ENCODE results near the gene ARL3.

DNA sequence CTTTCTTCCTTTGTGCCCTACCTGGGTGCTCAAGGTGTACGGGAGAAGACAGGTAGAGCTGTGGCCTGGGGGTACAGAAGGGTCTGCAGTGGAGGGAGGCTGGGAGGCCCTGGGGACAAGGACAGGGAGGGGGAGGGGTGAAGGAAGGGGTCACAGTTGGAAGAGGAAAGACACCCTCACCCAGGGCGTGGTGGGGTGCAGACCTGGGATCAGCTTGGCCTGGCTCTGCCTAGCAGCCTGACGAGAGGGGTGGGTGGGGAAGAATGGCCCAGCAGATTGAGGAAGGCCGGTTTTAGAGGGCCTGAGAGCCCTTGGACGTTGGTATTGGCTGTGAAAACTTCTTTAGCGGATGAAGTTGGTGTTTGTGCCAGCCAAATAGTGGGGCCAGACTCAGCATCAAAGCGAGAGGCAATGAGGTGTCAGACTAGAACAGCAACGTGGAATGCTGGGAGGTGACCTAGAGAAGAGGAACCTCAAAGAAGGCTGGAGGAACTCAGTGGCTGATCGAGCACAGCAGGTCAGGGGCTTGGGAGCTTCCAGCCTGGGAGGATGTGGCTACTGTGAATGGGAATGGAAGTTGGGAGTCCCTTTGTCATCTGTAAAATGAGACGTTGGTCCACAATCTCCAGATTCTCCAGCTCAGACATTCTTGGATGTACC is 88.0 kb downstream of the ARL3 start:
- TF ChIP-seq, protein P1, sequence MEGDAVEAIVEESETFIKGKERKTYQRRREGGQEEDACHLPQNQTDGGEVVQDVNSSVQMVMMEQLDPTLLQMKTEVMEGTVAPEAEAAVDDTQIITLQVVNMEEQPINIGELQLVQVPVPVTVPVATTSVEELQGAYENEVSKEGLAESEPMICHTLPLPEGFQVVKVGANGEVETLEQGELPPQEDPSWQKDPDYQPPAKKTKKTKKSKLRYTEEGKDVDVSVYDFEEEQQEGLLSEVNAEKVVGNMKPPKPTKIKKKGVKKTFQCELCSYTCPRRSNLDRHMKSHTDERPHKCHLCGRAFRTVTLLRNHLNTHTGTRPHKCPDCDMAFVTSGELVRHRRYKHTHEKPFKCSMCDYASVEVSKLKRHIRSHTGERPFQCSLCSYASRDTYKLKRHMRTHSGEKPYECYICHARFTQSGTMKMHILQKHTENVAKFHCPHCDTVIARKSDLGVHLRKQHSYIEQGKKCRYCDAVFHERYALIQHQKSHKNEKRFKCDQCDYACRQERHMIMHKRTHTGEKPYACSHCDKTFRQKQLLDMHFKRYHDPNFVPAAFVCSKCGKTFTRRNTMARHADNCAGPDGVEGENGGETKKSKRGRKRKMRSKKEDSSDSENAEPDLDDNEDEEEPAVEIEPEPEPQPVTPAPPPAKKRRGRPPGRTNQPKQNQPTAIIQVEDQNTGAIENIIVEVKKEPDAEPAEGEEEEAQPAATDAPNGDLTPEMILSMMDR (IDR thresholded peaks at IDR 0.05) = no peak
- TF ChIP-seq ZFX (IDR thresholded peaks at IDR 0.05; ENCODE audit: borderline replicate concordance) = no peak
